ENCODE data around the gene UCN2. TPM values are rescaled to one million over a fixed set of nuclear protein-coding genes. Genes with fewer than 3 reads are reported as not detected.

UCN2 gene
- total and polyA plus RNA-seq, 9 of the 15 experiments (the other 6 are each of a cell fraction or from before 2014, with no cell fraction given): 0.08 to 0.11 TPM; not detected in 7

GRCh38 chr3:48567500-48567899 is 3.9 kb upstream of the UCN2 start:
- H3K27ac ChIP-seq (ENCODE audit: extremely low read depth, low read depth, low read length): no peak overlapping the region
- ATAC-seq: no peak
- BruUV-seq (replicated peaks): no TSS peak
- H3K4me3 ChIP-seq: no peak overlapping the region
- H4K20me1 ChIP-seq (replicated peaks; ENCODE audit: control insufficient read depth, insufficient read depth, low read length): no peaks in the 10 kb centered on the region
- no peaks in the 10 kb centered on the region for H3K9me3 ChIP-seq (replicated peaks; ENCODE audit: control insufficient read depth, insufficient read depth, low read depth, low read length)
- in situ Hi-C loops (cut with MboI): no loop called here
- WGBS (ENCODE audit: insufficient coverage, low coverage, missing lambda C conversion rate): 23% methylated on average over 2 of the region's 11 CpGs
- intact Hi-C loops (cut with micrococcal nuclease): no loop called here
- no peaks in the 10 kb centered on the region for H3K79me2 ChIP-seq (ENCODE audit: control insufficient read depth, insufficient read depth, low read length)
- H3K36me3 ChIP-seq (ENCODE audit: control insufficient read depth, insufficient read depth, low read length): no peaks in the 10 kb centered on the region
- POLR2A ChIA-PET: interaction anchor here (1.0 kb wide), 1 partner anchor 30 kb away, joined by 3 read pairs; no protein-coding TSS in a partner anchor
- no peak overlapping the region for H3K9ac ChIP-seq (ENCODE audit: insufficient read depth in 1 of 2, low read depth in 2 of 2, low read length in 2 of 2)
- TF ChIP-seq CREB3L1 (IDR thresholded peaks at IDR 0.05; ENCODE audit: borderline replicate concordance, low read depth): no peak
- no peak for TF ChIP-seq FOSL1 (tag; conservative IDR thresholded peaks at IDR 0.05)
- TF ChIP-seq FOS (IDR thresholded peaks at IDR 0.05; ENCODE audit: extremely low read depth, insufficient read length): no peak
- no peak for TF ChIP-seq ZNF347 (CRISPR knock-in tag; IDR thresholded peaks at IDR 0.05; ENCODE audit: low read depth)
- no peak for TF ChIP-seq E2F1 (CRISPR knock-in tag; IDR thresholded peaks at IDR 0.05)
- no peak for TF ChIP-seq PRPF4 (IDR thresholded peaks at IDR 0.05; ENCODE audit: insufficient read depth, low read depth, low read length, poor library complexity, severe bottlenecking)
- CTCF ChIA-PET (ENCODE audit: low intra/inter-chr PET ratio): no interaction called here
- FAIRE-seq: no peak
- H3K4me2 ChIP-seq (ENCODE audit: insufficient read depth, low read length): no peak overlapping the region
- no peak for DNase-seq (ENCODE audit: extremely low read depth in 1 of 4, low spot score in 3 of 4)
- no peaks in the 10 kb centered on the region for H3K9me1 ChIP-seq (ENCODE audit: control insufficient read depth, insufficient read depth, low read length)
- peaks cover 0 to 40% of the 10 kb centered on the region in 2 experiments; a peak in 2 of 5 replicates for H3K4me1 ChIP-seq (replicated peaks in 1 of 2; ENCODE audit: control insufficient read depth in 2 of 2, insufficient read depth in 2 of 2, low read length in 2 of 2)
- H3K27me3 ChIP-seq (ENCODE audit: control insufficient read depth in 2 of 2, insufficient read depth in 2 of 2, low read length in 2 of 2): no peaks in the 10 kb centered on the region
- H2AFZ ChIP-seq (ENCODE audit: low read depth, low read length): no peak overlapping the region

Measured in K562 (cell line).